ENCODE results near the gene FAM237A.

The FAM237A gene

DNA sequence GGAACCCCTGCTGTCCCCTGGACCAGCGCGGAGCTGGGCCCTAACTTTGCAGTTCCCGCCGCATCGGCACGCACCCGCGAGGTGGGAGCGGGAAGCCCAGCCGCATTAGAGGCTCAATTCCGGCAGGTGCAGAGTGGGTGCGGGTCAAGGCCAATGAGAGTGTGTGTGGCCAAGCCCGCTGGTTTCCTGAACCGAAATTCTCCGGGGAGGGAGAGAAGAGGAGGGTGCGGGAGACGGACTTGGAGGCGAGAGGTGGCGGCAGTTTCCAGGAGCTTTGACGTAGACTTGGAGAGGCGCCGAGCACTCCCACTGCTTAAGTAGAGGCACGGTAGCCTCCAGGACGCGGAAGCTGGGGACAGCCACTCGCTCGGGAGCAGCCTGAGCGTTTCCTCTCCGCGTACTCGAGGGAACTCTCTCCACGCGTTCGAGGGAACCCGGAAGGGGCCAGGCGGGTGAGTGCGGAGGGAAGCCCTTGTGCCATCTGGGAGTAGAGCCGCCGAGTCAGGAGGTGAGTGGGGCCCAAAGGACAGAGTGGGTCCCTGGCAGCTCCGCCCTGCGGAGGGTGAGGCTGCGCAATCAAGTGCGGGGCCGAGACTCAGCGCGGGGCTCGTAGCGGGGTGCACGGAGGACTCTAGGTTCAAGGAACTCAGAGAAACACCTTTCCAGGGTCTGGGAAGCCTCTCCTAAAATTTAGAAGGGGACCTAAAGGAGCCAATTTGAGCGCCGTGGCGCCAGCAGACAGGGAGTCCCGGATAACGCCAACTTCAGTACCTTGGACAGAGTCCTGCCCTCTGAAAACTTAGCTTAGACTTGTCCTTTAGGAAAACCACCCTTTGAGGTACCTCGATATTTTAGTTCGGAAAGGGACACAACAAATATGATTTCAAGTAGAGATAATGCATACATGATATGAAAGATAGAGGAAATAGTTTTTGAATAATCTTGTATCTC lies at the start of gene FAM237A:
Gene FAM237A, plus strand, starts transcription at position 413 of the 951 bp plus-strand sequence. CDS start 1,750 bp downstream, outside the sequence.
- peak in 2 of 3 experiments; percentile 16 to 18 for DNase-seq

DNA sequence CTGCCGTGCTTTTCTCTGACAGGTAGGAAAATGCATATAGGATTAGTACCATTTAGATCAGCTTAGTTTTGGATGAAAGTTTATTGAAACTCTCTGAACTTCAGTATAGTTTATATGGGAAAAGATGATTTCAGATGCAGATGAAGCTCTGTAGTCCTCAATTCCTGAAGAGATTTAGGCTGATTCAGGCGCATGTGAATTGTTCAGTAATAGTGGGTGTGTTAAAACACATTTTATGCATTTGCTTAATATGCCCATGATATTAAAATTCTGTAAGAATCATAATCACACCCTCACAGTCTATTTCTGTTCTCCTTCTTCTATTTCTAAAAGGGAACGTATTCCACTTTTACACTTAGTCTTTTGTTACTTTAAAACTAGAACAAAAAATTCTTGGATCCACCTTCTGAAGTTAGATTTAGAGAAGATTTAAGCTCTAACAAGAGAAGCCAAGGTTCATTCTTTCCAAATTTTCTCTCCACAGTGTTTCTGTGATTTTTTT lies 44.5 kb upstream of the FAM237A start:
- no peak for DNase-seq

DNA sequence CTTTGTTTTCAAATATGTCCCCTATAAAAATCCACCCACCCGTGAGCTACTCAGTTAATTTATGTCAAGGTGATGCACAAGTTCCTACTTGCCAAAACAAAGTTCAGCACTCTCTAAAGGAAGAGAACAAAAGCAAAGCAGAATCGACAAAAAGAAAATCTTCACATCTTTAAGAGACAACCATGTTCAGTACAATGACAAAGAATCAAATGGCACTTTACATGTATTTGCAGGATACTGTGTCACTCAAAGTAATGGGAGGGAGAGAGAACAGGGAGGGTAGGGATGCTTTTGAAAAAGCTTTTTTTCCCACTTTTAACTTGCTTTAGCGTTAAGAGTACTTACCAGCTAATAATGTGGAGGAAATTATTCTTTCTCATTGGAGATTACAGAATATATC lies 39.0 kb upstream of the FAM237A start:
- DNase-seq, result no peak

- no peak for DNase-seq
Measured at GRCh38 chr2:206610451-206610850, 31.8 kb upstream of the FAM237A start.

- DNase-seq, result no peak
Measured at GRCh38 chr2:206611191-206611590, 31.1 kb upstream of the FAM237A start.

DNA sequence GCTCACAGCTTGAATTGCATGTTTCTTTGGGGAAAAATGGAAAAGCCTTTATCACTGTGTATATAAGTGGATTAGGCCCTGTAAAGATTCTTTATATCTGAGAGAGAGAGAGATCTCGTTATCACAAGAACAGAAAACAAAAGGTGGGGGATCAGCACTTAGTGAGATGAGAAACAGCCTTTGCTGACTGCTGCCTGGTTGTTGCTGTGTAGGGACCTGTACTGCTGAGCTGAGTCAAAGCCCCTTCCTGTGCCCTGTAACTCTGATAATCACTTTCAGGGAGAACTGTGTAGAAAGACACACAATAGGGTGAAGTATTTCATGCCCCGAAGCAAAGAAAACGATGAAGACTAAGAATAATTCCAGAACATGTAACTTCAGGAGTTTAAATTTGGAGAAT lies 30.6 kb upstream of the FAM237A start:
- DNase-seq, result no peak

DNA sequence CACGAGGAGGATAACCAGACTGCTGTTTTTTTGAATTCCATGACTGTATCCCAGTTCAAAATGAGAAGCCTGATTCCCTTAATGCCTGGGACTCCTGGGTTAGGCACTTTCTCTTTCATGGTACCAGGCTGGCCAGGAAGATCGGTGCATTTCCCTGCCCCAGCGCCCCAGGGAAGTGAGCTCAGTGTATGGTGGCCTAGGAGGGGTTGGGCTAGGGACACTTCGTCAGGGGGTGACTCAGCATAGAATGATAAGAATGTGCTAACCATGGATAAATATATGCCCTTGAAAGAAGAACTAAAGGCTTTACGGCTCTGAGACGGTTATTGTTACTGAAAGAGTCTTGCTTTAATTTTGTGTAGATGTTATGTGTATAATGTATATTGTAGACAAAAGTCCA lies 27.5 kb upstream of the FAM237A start:
- DNase-seq, result no peak

DNA sequence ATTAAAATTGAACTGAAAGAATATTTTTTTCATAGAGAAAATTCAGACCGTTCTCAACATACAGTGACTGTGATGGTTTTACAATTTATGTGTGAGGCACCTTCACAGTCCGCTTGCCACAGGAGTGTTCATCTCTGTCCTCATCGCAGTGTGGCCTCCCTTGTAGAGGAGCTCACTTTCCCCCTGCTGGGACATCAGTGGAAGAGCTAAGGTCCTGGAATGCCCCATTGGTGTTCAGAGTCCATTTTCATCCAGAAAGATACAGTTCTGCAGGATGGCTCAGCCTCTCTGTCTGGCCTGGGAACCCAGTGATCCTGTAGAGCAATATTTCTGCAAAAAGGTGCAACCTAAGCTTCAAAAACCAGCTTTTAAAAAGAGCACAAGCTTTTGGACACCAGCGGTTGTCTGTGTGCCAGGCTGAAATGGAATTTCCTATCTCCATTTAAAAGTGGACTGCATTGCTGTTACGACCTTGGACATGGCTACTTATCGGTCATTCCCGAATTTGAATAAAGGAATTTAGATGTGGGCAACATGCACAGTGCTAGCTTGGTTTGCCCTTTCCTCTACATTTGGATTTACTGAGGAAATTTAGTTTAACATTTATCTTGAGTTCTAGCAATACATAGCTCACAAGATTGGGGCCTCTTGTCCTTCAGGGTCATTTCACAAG lies 26.7 kb upstream of the FAM237A start:
- no peak for DNase-seq

DNA sequence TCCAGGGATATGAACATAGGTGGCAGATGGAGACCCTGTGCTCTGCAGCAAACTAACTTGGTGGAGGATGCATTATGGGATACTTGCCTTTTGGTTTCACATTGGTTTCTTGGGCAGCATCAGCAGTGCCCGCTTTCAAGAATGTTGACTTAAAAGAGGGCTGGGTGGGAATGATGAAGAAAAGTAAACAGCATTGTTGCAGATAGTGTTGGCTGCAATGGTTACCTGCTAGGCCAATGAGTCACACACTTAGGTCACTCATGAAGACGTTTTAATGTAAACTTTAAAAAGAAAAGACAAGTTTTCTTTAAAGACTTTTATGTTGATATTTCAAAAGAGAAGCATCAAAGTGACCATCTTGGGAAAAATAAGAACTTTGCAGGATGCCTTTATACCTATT lies 26.1 kb upstream of the FAM237A start:
- no peak for DNase-seq

DNA sequence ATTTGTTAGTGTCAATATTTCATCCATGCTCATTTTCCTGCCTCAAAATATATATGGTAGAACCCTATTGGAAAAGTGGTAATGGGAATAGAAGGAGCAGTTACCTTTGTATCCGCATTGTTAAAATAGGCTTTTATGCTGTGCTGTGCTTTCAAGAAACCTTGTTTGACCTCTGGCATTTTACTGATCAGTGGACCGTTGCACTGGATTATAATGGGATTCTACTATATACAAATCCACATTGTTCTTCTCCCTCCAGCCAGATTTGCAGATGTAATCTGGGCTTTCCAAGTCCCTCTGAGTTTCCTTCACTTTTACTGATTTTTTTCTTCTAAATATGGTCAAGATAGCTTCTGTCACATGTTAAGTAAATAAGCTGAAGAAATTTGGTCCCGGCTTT lies 23.3 kb upstream of the FAM237A start:
- no peak for DNase-seq

DNA sequence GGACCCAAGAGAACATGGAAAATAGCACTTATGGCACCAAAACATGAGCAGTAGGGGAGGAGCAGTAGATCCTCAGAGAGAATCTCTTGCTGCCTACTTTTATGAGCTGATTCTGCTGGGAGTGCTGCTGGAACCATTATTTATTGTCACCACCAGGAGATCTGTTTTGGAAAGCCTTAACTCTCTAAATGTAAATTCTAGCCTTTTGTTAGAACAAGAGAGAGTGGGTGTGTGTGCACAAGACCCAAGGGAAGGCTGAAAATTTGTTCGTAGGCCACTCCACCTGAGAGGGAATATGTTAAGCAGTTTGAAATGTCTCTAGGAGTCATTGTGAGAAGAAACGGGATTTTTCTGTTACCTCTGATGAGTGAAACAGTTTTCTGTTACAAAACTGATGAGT lies 16.2 kb upstream of the FAM237A start:
- no peak for DNase-seq

DNA sequence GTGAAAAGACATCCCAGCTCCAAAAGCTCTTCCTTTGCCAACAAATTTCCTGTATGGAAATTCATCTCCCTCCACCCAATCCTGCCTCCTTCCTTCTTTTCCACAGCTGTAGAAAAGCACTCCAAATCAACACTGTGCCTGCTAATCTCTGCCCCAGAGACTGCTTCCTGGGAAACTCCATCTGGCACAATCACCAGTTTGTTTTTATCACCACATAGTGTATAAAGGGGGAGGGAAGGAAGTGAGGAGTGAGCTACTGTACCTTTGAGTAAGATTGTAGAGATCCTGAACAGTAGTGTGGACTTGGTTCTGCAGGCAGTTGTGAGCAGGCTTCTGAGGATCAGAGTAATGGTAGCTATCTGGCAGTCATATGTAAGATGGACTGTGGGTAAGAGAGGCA lies 14.7 kb upstream of the FAM237A start:
- DNase-seq, result no peak

- no peak for DNase-seq
Measured at GRCh38 chr2:206631340-206631739, 10.9 kb upstream of the FAM237A start.

DNA sequence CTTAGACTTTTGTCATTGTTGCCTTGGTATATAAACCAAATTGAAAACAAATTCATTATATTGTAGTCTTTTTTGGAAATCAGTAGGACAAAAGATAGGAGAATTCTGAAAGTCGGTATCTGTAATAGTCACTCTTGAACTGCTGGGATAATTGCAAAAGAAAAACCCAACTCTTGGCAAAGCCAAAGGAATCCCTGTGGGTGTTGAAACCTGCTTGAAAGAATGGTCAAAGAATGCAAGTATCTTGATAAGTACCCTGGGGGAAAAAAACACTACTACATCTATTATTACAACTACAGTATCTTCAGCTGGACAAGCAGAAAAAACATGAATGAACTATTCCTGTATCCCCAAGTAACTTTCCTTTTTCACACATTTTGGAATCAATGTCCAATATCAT lies 7.3 kb upstream of the FAM237A start:
- no peak for DNase-seq

DNA sequence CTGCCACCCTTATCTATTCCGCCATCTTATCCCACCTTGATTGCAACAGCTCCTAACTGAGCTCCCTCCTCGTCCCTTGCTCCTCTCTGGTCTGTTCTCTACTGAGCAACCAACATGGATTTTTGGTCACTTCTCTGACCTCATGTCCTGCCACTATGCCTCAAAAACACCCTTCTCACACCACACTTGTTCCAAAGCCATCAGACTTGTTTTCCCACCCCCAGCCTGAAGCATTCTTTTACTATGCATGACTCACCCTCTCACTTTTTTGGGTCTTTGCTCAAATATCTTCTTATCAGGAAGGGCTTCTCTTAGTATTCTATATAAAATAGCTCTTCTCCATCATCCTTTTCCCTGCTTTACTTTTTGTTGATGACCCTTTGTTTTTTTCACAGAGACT lies 2.7 kb upstream of the FAM237A start:
- no peak for DNase-seq

DNA sequence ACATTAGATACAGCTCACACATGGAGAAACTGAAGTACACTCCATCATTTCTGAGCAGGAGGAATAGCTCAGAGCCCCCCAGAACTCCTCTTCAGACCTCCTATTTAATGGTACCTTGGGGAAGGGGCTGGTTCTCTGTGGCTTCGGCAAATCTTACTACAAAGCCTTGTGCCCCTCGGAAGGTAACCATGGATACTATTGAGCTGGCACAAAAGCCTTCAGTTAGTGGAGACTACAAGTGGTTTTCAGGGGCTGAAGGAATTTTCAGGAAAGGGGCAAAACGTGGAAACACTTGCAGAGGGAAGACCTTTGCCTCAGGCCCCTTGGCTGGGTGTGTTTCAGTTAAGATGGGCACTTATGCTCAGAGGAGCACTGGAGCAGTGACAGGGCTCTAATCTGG lies 1.1 kb upstream of the FAM237A start:
- DNase-seq, result no peak

DNA sequence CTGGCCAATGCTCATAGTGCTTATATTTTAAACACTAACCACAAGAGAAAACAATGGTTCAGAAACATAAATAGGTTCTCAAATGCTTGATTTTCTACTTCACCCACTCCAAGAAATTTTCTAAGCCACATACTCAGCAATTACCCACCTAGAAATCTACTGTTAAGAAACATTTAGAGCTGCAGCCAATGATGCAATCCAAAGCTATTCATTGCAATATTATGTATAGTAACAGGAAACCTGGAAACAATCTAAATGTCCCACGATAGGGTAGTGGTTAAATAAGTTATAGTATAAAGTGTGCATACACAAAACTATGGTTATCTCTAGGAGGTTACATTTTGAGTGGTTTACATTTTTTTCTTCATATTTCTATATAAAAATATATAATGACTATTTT lies 5.7 kb downstream of the FAM237A start:
- DNase-seq, result no peak

- no peak for DNase-seq
Measured at GRCh38 chr2:206657087-206657486, 14.8 kb downstream of the FAM237A start.

- no peak for DNase-seq
Measured at GRCh38 chr2:206665251-206665650, 23.0 kb downstream of the FAM237A start.

- DNase-seq, result no peak
Measured at GRCh38 chr2:206670531-206671319, 28.4 kb downstream of the FAM237A start.

GRCh38 chr2:206683546-206683945 lies 41.3 kb downstream of the FAM237A start:
- DNase-seq, result no peak

GRCh38 chr2:206688453-206688852 lies 46.2 kb downstream of the FAM237A start:
- DNase-seq, result no peak

DNA sequence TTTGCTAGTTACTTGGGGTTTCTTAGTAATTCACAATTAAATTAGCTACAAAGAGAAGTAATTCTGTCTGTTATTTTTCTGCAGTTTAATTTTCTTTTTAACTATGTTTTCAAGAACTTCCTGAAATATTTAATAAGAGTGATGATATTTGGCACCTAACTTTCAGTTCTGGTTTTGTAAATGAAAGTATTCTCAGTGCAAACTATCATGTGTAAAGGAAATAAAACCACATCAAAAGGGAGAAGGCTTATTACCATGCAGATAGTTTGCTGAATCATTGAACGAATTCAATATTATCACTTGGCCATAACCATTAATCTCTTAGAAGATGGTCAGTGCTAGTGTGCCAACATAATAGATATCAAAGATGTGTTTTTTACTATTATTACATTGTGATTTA lies 46.7 kb downstream of the FAM237A start:
- no peak for DNase-seq
